ENCODE data around the gene BUD23.
"Not testable (repeated sequence)": the region's sequence is repeated elsewhere in the genome, so short reads cannot be mapped to it uniquely, and the experiment has no call there.

The BUD23 gene

DNA sequence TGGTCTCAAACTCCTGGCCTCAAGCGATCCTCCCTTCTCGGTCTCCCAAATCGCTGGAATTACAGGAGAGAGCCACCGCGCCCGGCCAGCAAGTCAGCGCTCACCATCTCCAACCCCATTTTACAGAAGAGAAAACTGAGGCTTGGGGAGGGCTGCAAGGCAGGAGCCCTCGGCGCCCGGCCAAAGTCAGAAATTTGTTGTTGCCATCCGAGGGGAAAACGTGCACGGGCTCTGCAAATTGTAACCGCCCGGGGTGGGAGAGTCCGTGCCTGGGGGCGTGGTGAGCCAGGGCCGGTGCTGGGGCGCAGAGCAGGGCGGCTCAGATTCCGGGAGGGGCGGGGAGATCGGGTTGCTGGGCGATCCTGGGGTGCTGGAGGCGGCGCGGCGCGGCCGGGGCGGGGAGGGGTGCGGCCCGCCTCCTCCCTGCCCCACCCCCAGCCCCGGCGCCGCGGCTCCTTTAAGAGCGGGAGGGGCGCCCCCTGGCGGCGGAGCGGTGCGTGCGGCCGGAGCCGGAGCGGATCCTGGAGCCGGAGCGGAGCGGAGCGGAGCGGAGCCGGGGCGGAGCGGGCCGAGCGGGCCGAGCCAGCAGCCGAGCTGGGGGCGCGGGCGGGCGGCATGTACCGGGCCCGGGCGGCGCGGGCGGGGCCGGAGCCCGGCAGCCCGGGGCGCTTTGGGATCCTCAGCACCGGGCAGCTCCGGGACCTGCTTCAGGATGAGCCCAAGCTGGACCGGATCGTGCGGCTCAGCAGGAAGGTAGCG, 15.9 kb upstream of the BUD23 start, which contains the start of gene VPS37D:
Gene VPS37D, plus strand, starts transcription at position 488 of the 759 bp plus-strand sequence. Its CDS starts 128 bp downstream, at position 616.
- DNase-seq (ENCODE audit: extremely low read depth in 1 of 2, low read depth in 1 of 2), result peak; percentile 81 to 83

DNA sequence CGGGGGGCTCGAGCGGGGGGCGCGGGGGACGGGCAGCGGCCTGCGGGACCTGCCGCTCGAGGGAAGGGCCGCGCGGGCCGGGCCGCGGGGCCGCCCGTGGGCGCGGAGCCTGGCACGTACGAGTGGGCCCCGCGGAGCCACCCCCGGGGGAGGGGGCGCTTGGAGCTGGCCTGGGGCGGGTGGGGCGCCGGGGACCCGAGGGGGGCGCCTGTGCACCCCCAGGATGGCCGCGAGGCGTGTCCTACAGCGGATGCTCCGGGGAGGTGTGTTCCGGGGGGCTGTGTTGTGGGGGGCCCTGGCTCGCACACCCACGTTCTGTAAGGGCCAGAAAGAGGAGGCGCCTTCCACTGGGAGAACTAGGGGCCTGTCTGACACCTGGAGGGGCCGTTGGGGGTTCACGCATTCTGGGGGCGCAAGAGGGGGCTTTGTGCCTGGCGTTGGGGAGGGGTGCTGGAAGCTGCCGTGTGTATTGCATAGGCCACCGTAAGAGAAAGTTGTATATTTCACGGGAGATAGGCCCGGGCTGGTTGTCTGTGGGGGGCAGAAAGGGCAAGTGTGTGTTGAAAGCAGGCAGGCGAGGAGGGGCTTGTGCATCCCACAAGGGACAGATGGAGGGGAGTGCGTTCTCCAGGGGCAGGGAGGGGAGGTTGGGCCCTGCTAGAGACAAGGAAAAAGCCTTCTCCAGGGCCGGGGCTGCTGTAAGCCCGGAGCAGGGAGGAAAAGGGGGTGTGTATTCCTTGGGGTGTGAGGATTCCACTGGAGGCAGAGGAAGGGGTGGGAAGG, 15.1 kb upstream of the BUD23 start:
- DNase-seq (ENCODE audit: extremely low read depth in 1 of 2, low read depth in 1 of 2), result no peak

DNA sequence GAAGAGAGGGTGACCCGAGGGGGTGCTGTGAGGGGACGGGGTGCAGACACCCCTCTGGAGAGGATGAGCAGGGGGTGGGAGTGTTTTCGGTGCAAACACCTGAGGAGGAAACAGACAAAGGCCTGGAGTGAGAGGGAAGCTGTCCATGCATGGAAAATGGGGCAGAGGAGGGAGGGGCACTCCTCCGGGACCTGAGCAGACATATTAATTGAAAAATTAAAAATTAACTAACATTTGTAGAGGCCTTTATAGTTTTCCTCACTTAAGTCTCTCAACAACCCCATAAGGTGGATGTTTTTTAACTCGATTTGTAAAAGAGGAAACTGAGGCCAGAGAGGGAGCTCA, 14.5 kb upstream of the BUD23 start:
- DNase-seq (ENCODE audit: extremely low read depth in 1 of 2, low read depth in 1 of 2), result no peak

DNA sequence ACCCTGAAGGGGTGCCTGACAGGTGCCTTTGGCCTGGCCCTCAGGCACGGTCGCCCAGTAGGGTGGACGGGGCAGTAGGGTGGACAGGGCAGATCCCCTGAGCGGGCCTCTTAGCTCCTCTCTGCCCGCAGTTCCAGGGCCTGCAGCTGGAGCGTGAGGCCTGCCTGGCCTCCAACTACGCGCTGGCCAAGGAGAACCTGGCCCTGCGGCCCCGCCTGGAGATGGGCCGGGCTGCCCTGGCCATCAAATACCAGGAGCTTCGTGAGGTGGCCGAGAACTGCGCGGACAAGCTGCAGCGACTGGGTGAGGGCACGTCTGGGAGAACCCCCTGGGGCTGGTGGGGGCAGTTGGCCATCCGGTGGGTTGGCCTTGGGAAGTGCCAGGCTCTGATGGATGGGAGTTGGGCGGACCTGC, 14.1 kb upstream of the BUD23 start:
- no peak for DNase-seq (ENCODE audit: extremely low read depth in 1 of 2, low read depth in 1 of 2)

DNA sequence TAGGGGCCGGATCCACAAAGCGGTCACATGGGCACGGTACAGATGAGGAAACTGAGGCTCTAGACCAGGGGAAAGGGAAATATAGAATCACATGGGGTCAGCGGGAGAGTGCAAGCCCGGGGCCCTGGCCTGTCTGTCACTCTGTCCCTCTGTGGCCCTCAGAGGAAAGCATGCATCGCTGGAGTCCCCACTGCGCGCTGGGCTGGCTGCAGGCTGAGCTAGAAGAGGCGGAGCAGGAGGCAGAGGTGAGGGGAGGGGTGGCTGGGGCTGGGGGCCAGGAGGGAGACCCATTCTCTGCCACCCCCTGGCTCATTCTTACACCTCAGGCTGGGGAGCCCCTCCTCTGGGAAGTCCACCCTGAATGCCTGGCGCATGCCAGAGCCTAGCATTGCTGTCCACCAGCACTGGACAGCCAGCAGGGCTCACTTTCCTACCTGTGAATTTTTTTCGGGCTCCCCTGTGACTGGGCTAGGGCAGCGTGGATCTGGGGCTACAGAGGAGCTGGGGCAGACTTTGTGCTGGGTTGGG, 13.5 kb upstream of the BUD23 start:
- no peak for DNase-seq (ENCODE audit: extremely low read depth in 1 of 2, low read depth in 1 of 2)

DNA sequence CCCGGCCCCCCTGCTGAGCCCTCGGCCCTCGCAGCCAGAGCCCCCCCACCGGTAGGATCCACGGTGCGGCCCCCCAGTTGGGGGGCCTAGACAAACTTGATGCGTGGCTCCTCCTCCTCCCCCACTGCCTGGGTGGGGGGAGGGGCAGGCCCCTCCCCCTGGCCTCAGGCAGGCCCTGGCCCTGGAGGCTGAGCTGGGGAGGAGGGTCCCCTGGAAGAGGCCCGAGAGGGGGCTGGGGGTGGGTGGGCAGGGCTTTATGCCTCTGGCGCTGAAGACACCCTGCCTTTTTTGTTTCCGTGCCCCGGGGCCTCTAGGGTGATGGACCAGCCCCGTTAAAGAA, 12.1 kb upstream of the BUD23 start:
- no peak for DNase-seq (ENCODE audit: extremely low read depth in 1 of 2, low read depth in 1 of 2)

DNA sequence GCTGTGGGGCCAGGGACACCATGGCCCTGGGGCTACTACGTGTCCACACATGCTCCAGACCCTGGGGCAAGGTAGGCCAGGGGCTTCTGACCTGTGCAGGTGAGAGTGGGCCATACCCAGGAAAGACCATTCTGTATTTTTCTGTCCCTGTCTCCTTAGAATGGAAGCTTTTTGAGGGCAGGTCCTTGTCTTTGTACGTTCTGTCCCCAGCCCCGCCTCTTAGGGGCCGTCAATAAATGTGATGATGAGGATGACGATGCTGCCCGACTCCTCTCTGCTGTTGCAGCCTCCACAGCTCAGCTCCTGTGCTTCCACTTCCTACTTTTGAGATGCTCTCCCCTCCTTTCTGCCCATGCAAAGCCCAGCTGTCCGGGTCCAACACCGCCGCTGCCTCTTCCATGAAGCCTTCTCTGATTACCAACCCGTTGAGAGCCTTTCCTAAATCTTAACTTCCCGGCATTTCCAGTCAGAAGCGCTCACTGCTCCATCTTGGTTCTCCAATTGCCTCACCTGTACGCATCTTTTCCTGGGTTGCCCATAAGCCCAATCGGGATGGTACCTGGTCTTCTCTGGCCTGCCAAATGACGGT, 11.4 kb upstream of the BUD23 start:
- DNase-seq (ENCODE audit: extremely low read depth in 1 of 2, low read depth in 1 of 2), result no peak

DNA sequence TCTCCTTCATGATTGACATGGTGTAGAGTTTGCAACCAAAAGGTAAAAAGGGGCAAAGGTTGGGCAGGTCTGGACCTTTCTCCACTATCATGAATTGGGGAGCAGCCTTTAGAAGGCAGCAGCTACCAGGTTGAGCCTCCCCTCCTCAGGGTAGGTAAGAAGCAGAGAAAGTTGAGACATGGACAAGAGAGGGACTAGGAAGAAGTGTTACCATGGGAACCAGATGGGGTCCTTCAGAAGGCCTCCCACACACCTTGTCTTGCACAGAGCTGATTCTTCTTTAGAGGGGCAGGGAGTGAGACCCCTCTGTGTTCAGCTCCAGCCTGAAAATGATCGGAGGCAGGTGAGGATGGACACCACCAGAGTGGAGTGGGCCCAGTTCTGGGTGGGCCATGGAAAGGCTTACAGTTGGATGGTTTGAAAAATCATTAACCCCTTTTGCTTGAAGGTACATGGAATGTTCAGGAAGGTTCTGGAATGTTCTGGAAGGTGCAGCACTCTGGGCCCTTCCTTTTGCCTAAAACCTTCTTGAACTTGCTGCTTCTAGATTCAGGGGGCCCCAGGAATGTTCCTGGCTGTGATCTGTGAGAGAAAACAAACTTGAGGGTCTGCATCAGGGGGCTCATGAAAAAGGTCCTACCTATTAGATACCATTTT, 8.8 kb upstream of the BUD23 start:
- DNase-seq (ENCODE audit: extremely low read depth in 1 of 2, low read depth in 1 of 2), result no peak

DNA sequence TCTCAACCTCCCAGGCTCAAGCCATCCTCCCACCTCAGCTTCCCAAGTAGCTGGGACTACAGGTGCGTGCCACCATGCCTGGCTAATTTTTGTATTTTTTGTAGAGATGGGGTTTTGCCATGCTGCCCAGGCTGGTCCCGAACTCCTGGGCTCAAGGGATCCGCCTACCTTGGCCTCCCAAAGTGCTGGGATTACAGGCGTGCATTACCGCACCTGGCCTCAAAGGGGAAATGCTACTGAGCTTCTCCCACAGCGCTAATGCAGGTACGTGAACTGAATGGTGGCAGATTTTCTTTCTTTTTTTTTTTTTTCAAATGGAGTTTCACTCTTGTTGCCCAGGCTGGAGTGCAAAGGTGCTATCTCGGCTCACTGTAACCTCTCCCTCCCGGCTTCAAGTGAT, 7.3 kb upstream of the BUD23 start:
- DNase-seq (ENCODE audit: extremely low read depth in 1 of 2, low read depth in 1 of 2), result not testable (repeated sequence)

DNA sequence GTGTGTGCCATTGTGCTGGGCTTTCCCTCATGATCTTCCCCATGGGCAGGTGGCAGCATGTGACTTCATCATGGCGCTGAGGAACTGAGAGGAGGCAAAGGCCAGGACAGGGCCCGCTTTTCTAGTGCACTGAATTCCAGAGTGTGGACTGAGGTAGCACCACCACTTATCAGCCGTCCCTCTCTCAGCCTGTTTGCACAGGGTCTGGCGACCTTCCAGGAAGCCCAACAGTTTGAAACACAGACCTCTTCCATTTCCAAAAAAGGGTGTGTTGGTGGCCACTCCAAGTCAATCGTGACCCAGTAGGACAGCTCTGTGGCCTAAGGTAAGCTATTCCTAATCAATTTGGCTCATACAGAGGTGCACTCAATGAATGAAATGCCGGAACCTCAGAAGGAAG, 4.5 kb upstream of the BUD23 start:
- DNase-seq (ENCODE audit: extremely low read depth in 1 of 2, low read depth in 1 of 2), result no peak

DNA sequence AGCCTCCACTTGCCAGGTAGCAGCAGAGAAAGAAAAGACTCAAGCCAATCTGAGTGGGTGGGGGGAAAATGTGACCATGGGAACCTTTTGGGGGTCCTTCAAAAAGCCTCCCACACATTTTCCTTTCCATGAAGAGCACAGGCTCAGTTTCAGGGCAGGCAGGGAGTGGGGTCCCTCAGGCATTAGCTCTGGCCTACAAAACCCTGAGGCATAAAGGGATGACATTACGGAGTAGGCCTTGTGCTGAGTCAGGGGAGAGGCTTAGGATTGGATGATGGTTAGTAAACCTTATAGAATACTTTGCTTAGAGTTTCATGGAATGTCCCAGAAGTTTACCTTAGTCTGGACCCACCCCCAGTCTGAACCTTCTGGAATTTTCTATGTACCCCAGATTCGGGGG, 3.7 kb upstream of the BUD23 start:
- no peak for DNase-seq (ENCODE audit: extremely low read depth in 1 of 2, low read depth in 1 of 2)

DNA sequence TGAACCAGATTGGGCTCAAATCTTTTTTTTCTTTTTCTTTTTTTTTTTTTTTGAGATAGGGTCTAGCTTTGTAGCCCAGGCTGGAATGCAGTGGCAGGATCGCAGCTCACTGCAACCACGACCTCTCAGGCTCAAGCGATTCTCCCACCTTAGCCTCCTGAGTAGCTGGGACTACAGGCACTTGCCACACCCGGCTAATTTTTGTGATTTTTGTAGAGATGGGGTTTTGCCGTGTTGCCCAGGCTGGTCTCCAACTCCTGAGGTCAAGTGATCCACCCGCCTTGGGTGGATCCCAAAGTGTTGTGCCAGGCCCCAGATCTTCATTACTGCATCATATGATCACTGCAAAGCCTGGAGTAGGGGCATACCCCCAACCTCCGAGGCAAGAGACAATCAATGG, 2.9 kb upstream of the BUD23 start:
- DNase-seq (ENCODE audit: extremely low read depth in 1 of 2, low read depth in 1 of 2), result no peak

DNA sequence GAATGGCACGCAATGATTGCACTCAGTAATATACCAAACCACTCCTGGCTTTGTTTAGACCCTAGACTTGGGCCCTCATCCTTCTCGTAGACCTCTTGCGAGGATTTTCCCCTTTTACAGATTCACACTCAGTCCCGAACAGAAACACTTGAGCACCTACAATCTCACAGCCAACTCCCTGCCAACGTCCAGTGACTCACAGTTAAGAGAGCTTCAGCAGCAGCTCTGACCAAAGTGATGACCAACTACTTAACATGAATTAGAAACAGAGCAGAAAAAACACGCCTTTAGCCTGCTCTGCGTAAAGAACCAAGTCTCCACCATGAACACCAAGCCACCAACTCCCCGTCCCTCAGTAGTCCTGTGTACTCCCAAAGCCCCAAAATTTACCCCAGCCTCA, 2.4 kb upstream of the BUD23 start:
- no peak for DNase-seq (ENCODE audit: extremely low read depth in 1 of 2, low read depth in 1 of 2)

DNA sequence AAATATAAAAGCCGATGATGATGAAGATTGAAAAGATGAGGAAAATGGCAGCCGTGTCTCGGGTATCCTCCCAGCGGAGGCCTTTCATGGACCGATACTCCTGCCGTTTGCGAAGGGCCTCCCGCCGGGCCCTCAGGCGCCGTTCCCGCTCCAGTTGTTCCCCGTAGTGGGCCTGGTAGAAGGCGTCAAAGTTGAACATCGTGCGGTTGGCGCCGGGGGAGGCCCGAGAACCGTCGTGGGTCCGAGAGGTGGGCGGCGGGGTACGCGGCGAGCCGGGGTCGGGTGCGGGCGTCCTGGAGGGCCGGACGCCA, 697 bp upstream of the BUD23 start:
- DNase-seq (ENCODE audit: extremely low read depth in 1 of 2, low read depth in 1 of 2), result no peak

DNA sequence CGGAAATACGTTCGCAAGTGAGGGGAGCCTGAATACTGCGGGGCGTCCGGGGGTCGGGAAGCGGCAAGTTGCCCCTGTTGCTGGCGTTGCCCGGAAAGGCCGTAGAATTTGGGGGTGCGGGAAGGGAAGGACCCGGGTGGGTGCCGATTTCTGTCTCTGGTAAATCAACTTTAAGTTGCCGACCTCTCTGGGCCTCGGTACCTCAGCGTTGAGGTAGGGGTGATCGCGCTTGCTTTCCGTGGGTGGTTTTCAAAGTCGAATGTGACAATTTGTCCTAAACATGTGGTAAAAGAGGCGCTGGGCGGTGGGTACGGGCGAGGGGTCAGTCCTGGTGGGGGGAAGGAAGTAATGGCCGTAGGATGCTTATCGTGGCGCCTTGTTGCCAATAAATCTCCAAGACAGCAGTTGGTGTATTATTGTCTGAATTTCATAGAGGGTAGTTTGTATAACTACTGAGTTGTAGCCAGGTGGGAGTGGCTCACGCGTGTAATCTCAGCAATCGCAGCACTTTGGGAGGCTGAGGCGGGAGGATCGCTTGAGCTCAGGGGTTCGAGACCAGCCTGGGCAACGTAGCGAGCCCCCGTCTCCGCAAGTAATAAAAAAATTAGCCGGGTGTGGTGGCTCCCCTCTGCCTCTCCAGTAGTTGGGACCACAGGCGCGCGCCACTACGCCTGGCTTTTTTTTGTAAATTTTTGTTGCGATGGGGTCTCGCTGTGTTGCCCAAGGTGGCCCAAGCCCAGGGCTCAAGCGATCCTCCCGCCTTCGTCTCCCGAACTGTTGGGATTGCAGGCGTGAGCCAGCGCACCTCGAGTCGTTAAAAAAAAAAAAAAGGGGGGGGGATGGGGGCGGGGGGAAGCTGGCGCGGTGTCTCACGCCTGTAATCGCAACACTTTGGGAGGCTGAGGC, 644 bp downstream of the BUD23 start:
- no peak for DNase-seq (ENCODE audit: extremely low read depth in 1 of 2, low read depth in 1 of 2)

DNA sequence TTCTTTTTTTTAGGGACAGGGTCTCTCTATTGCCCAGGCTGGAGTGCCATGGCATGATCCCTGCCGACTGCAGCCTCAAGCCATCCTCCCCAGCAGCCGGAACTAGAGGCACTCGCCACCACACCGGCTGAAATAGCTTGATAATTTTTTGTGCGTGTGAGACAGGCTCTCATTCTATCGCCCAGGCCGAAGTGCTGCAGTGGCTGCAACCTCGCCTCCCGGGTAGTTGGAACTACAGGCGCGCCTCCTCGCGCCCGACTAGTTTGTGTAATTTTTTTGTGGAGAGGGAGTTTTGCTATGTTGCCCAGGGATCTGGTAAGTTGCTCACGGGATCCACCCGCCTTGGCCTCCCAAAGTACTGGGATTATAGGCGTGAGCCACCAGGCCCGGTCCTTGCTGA, 1.9 kb downstream of the BUD23 start:
- DNase-seq (ENCODE audit: extremely low read depth in 1 of 2, low read depth in 1 of 2), result no peak

DNA sequence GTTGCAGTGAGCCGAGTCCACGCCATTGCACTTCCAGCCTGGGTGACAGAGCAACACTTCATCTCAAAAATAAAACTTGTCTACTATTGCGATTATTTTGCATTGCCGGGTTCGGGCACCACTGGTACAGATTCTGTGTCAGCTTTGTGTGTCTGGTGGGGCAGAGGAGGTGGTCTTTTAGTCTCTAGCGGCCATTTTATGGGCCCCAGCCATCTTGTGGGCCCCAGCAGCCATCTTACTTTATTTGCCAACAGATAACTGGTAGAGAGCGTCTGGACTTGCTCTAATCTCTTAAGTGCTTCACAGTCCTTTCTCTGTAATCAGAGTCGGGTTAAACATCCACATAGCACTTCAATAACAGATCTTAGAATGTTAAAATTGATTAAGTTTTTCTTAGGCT, 4.9 kb downstream of the BUD23 start:
- DNase-seq (ENCODE audit: extremely low read depth in 1 of 2, low read depth in 1 of 2), result no peak

DNA sequence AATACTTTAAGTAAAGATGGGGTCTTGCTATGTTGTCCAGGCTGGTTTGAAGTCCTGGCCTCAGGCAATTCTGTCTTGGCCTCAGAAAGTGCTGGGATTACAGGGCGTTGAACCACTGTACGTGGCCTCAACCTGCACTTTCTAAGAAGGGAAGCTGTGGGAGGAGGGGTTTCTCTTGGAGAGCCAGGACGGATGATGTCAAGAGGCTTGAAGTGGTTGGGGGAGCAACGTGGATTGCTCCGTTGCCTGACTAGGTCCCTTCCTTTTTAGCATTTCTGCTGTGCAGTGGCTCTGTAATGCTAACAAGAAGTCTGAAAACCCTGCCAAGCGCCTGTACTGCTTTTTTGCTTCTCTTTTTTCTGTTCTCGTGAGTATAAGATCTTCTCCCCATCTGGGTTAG, 7.2 kb downstream of the BUD23 start:
- no peak for DNase-seq (ENCODE audit: extremely low read depth in 1 of 2, low read depth in 1 of 2)

DNA sequence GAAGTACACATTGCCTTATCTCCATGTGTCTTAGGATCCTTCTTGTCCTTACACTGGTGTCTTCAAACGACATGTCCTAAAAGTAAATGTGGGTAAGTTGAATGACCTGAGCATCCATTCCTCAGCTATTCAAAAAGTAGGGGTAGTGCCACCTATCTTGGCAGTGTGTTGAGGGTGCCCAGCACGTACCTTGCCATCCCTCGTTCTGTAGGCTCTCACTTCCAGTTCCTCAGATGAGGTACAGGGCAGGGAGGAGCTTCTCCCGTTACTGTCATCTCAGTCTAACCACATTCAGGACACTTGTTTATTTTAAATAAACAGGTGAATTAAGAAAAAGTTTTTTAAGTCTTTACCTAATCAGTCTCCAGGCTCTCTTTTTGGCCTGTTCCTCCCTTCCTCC, 13.0 kb downstream of the BUD23 start:
- DNase-seq (ENCODE audit: extremely low read depth in 1 of 2, low read depth in 1 of 2), result no peak

DNA sequence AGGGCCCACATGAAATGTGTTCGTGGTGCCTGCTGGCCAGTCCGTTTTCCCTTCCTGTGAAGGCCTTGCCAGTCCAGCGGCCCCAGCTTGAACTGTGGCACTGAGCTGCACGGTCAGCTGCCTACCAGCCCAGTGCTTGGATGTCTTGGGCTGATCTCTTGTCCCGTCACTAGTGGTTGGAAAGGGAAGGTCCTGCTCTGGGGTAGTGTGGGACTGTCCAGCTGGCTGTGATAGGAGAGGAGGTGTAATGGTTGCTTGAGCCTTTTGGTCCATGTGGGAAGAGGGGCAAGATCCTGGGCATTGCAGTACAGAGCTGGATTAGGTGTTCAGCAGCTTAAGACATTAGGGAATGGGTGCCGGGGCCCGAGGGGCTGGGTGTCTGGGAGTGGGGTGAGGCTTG, 15.0 kb downstream of the BUD23 start:
- DNase-seq (ENCODE audit: extremely low read depth in 1 of 2, low read depth in 1 of 2), result no peak
